ENCODE measurements around the gene GABRP. TPM values are rescaled to one million over a fixed set of nuclear protein-coding genes. Genes with fewer than 3 reads are reported as not detected.

GABRP gene
- polyA plus RNA-seq, 1 of the 3 experiments (the other 2 are of a cell fraction) = 0.03 TPM

- Histone ChIP-seq H3K4me2 (no peak overlapping the region), H3K4me3 (ENCODE audit: low read depth in 2 of 2, low read length in 1 of 2) (no peak overlapping the region), H3K79me2 (ENCODE audit: insufficient read depth) (no peaks in the 10 kb centered on the region), H4K20me1 (ENCODE audit: insufficient read depth) (no peaks in the 10 kb centered on the region), H3K9me2 (no peaks in the 10 kb centered on the region), H3F3A (replicated peaks; ENCODE audit: insufficient read depth) (no peaks in the 10 kb centered on the region), H3K36me3 (replicated peaks in 1 of 2; ENCODE audit: control insufficient read depth in 1 of 2, insufficient read depth in 2 of 2, low read length in 1 of 2) (no peaks in the 10 kb centered on the region), H3K9ac (no peak overlapping the region), H2AFZ (ENCODE audit: low read depth) (no peak overlapping the region), H3K4me1 (ENCODE audit: control insufficient read depth in 1 of 2, insufficient read depth in 2 of 2, low read depth in 1 of 2, low read length in 1 of 2) (no peaks in the 10 kb centered on the region), H3K9me3 (no peaks in the 10 kb centered on the region), H3K27me3 (ENCODE audit: insufficient read depth) (no peaks in the 10 kb centered on the region), H3K27ac (ENCODE audit: low read depth in 2 of 2, low read length in 1 of 2) (no peak overlapping the region)
- no peak for DNase-seq
- POLR2A ChIA-PET = no interaction called here
- WGBS (ENCODE audit: low lambda C conversion rate) = 65% methylated on average over 2 of the region's 2 CpGs
- CTCF ChIA-PET = no interaction called here
- no peak for TF ChIP-seq JUND (IDR thresholded peaks at IDR 0.05)
- TF ChIP-seq POLR2AphosphoS5 (IDR thresholded peaks at IDR 0.05; ENCODE audit: low read depth, low read length) = no peak
- no peak for TF ChIP-seq GABPA (IDR thresholded peaks at IDR 0.05; ENCODE audit: low read depth)
- TF ChIP-seq PBX3 (IDR thresholded peaks at IDR 0.05) = no peak
- no peak for TF ChIP-seq RAD21 (IDR thresholded peaks at IDR 0.05; ENCODE audit: low read length)
- no peak for TF ChIP-seq NRF1 (IDR thresholded peaks at IDR 0.05; ENCODE audit: low read depth, low read length)
- no peak for TF ChIP-seq EP300 (IDR thresholded peaks at IDR 0.05; ENCODE audit: borderline replicate concordance in 1 of 2, low read depth in 1 of 2, low read length in 1 of 2)
- TF ChIP-seq REST (IDR thresholded peaks at IDR 0.05; ENCODE audit: low read depth, low read length) = no peak
- TF ChIP-seq ZBTB33 (IDR thresholded peaks at IDR 0.05; ENCODE audit: borderline replicate concordance, low read depth) = no peak
- TF ChIP-seq TAF1 (IDR thresholded peaks at IDR 0.05; ENCODE audit: borderline replicate concordance, low read depth, low read length) = no peak
- TF ChIP-seq YY1 (IDR thresholded peaks at IDR 0.05; ENCODE audit: low read depth) = no peak
- TF ChIP-seq FOSL2 (IDR thresholded peaks at IDR 0.05; ENCODE audit: borderline replicate concordance, low read depth) = no peak
- no peak for TF ChIP-seq NFIC (IDR thresholded peaks at IDR 0.05; ENCODE audit: borderline replicate concordance)
- no peak for TF ChIP-seq FOXM1 (IDR thresholded peaks at IDR 0.05; ENCODE audit: low read depth)
- TF ChIP-seq TEAD4 (IDR thresholded peaks at IDR 0.05; ENCODE audit: borderline replicate concordance, insufficient read depth) = no peak
- TF ChIP-seq GATA2 (CRISPR knock-in tag; IDR thresholded peaks at IDR 0.05) = no peak
- TF ChIP-seq ELF1 (IDR thresholded peaks at IDR 0.05) = no peak
- no peak for TF ChIP-seq MXI1 (IDR thresholded peaks at IDR 0.05; ENCODE audit: low read depth, low read length)
- no peak for TF ChIP-seq USF1 (IDR thresholded peaks at IDR 0.05; ENCODE audit: borderline replicate concordance, low read depth)
These were observed 61.1 kb downstream of the GABRP start for GRCh38 chr5:170844651-170845050.

Measured in SK-N-SH (cell line).